ENCODE measurements around the gene PFDN5. TPM values are rescaled to one million over a fixed set of nuclear protein-coding genes. Genes with fewer than 3 reads are reported as not detected.

PFDN5 gene
- total RNA-seq, 4 donors from 2014 or later = 518 to 673 (median 591) TPM

DNA sequence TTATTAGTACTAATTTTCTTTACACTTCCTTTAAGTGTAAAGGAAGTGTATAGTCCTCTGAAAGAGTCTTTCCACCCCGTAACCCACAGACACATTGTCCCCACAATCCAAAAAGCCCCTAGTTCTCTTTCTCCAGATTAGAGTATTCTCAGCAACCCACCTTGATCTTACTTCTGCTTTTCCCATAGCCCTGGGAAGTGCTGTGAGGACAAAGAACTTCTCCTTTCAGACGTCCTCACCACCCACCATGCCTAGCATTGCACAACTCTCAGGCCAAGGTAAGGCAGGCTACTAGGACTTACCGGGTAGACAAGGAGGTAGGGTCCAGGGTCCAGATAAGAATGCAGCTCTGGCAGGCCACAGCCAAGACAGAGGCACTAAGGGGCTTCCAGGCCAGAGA lies 18.7 kb downstream of the PFDN5 start:
- WGBS, 2 donors = 63 to 93% methylated on average over 2 to 3 of the region's 3 CpGs

DNA sequence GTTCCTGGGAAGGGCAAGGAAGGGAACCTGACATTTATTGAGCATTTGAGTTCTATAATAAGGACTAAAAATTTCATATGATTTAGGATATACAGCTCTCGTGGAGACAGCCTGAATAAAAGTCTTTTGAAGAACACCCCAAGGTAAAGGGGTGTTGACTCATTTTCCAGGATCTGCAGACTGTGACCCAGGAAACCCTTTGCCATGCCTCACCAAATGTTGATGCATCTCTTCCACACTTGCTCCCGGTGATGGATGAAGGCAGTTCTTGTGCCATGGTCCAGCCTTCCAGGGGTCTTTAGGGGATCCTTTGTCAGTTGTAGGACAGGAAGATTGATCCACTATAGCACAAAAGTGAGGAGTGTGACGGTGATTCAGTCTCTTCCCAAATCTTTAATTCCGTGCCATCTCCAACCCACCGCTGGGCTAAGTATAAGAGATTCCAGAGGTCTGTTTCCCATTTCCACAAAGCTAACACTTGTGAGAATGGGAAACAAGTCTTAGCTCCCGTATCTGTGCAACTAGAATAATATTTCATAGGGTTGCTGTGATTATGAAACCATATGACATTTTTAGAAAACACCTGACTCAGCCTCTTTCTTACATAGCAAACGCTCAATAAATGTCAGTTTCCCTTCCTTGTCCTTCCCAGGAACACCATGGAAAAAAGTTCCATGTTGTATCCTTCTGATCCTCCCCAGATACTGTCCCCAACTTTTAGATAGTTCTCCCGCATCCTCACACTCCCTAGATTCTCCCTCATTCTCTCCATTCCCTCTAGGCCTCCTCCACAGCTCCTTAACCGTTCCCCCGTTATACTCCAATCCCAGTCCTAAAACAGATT lies 25.2 kb downstream of the PFDN5 start:
- peaks cover 0 to 38% (median 27%) of the 10 kb centered on the region in 4 donors for H3K4me1 ChIP-seq
- TF ChIP-seq POLR2A (IDR thresholded peaks at IDR 0.05) (no peak), EP300 (IDR thresholded peaks at IDR 0.05) (no peak)
- TF ChIP-seq, protein P1, sequence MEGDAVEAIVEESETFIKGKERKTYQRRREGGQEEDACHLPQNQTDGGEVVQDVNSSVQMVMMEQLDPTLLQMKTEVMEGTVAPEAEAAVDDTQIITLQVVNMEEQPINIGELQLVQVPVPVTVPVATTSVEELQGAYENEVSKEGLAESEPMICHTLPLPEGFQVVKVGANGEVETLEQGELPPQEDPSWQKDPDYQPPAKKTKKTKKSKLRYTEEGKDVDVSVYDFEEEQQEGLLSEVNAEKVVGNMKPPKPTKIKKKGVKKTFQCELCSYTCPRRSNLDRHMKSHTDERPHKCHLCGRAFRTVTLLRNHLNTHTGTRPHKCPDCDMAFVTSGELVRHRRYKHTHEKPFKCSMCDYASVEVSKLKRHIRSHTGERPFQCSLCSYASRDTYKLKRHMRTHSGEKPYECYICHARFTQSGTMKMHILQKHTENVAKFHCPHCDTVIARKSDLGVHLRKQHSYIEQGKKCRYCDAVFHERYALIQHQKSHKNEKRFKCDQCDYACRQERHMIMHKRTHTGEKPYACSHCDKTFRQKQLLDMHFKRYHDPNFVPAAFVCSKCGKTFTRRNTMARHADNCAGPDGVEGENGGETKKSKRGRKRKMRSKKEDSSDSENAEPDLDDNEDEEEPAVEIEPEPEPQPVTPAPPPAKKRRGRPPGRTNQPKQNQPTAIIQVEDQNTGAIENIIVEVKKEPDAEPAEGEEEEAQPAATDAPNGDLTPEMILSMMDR (IDR thresholded peaks at IDR 0.05) = no peak
- H3K27ac ChIP-seq = peak overlapping the region; percentile 77 to 95 (median 83)
- H3K9me3 ChIP-seq = no peaks in the 10 kb centered on the region
- H3K36me3 ChIP-seq = peaks cover 0 to 35% (median 4%) of the 10 kb centered on the region in 3 donors
- no peaks in the 10 kb centered on the region for H3K27me3 ChIP-seq
- WGBS, 2 donors = 33% methylated on average over 10 of the region's 10 CpGs
- no peak for DNase-seq (ENCODE audit: low spot score in 2 of 2)
- H3K4me3 ChIP-seq = peak overlapping the region; percentile 56 to 83 (median 66)

More for the DNA sequence above, 18.7 kb downstream of the PFDN5 start:
- H3K4me1 ChIP-seq = no peaks in the 10 kb centered on the region
- no peak for DNase-seq (ENCODE audit: low spot score in 2 of 2)
- TF ChIP-seq EP300 (IDR thresholded peaks at IDR 0.05) (no peak), POLR2A (IDR thresholded peaks at IDR 0.05) (no peak)
- TF ChIP-seq, protein P1 (IDR thresholded peaks at IDR 0.05) = no peak
- no peaks in the 10 kb centered on the region for H3K27me3 ChIP-seq
- no peaks in the 10 kb centered on the region for H3K9me3 ChIP-seq
- peaks cover 0 to 87% (median 18%) of the 10 kb centered on the region in 3 donors for H3K36me3 ChIP-seq
- H3K4me3 ChIP-seq = no peak overlapping the region
- H3K27ac ChIP-seq = no peak overlapping the region

DNA sequence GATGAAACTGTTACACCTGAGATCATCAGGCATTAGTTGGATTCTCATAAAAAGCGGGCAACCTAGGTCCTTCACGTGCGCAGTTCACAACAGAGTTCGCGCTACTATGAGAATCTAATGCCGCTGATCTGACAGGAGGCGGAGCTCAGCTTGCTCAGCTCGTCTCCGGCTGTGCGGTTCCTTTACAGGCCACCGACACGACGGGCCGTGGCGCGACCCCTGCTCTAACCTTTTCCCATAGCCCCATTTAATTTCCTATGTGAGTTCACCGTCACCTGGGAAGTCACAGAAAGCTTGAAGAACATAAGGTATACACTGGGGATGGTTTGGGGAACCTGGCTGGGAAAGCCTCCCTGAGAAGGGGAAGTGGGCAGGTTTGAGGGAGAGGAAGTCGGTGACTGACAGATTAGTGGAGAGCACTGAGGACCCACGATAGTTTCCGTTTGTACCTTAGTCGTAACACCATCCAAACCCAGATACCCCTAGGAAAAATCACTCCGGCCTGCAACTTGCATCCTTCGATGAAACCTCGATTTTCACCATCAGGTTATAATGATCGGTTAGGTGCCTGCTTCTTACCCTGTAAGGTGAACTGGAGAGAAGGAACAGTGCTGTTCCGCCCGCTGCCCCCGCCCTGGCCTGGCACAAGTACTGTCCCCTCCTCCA lies 28.9 kb downstream of the PFDN5 start:
- Histone ChIP-seq H3K4me3 (peak overlapping the region; percentile 56 to 96 (median 67)), H3K4me1 (peaks cover 0 to 48% (median 32%) of the 10 kb centered on the region in 4 donors), H3K9me3 (no peaks in the 10 kb centered on the region), H3K36me3 (peaks cover 0 to 2% (median 0%) of the 10 kb centered on the region in 3 donors), H3K27ac (peak overlapping the region; percentile 84 to 98 (median 96)), H3K27me3 (no peaks in the 10 kb centered on the region)
- no peak for DNase-seq (ENCODE audit: low spot score in 2 of 2)
- 26 to 28% methylated on average over 28 of the region's 28 CpGs for WGBS, 2 donors
- TF ChIP-seq POLR2A (IDR thresholded peaks at IDR 0.05) (no peak), EP300 (IDR thresholded peaks at IDR 0.05) (no peak)
- TF ChIP-seq, protein P1 (IDR thresholded peaks at IDR 0.05) = no peak

DNA sequence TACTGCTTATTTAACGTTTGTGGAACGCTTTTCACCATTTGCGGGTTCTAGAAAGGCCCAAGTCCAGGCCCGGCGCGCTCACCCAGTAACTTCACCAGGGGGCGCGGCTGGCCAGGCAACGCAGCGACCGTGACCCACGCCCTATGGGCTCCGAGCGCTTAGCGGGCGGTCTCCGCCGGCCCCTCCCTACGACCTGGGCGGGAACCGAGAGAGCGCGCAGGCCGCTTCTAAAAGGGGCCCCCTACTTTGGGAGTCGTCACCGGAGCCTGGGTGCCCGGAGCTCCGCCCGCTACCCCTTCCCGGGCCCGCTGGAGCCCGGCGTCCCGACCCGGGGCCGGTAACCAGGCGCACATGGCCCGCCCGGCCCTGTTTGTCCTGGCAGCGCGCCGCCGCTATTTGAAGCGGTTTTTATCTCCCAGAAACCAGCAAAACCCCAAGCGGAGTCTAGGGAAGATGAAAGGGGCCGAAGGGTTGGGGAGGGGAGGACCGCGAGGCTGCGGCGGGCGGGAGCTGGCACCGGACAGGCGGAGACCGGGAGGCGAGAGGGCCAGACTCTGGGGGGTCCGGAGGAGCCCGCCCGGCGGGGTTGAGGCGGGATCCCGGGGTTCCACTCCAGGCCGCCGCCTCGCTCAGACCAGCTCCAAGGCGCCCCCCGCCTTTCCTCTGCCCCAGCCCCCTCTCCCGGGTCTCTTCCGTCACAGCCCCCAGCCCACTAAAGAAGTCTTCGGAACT lies 29.6 kb downstream of the PFDN5 start:
- 0% methylated on average over 35 to 58 of the region's 69 CpGs for WGBS, 2 donors
- peak overlapping the region; percentile 84 to 98 (median 96) for H3K27ac ChIP-seq
- peak; percentile 90 to 91 for DNase-seq (ENCODE audit: low spot score in 2 of 2)
- no peaks in the 10 kb centered on the region for H3K27me3 ChIP-seq
- TF ChIP-seq EP300 (IDR thresholded peaks at IDR 0.05) (peak; percentile 48 to 91), POLR2A (IDR thresholded peaks at IDR 0.05) (peak; percentile 77 to 93)
- TF ChIP-seq, protein P1 (IDR thresholded peaks at IDR 0.05) = peak; percentile 76 to 96 (median 91)
- peak overlapping the region; percentile 56 to 96 (median 67) for H3K4me3 ChIP-seq
- H3K4me1 ChIP-seq = peaks cover 0 to 46% (median 32%) of the 10 kb centered on the region in 4 donors
- no peaks in the 10 kb centered on the region for H3K9me3 ChIP-seq
- no peaks in the 10 kb centered on the region for H3K36me3 ChIP-seq

All from tibial nerve (tissue), 4 donors.